IMR-90 (cell line): Measurements from ENCODE around the gene DAAM2. TPM values are rescaled to one million over a fixed set of nuclear protein-coding genes. Genes with fewer than 3 reads are reported as not detected.

Experiments used
- ATAC-seq: fragments of 200-7000 bp; cut with Tn5 transposase; 2 replicates; pipeline ENCODE4 v1.9.1; 2020; ENCODE audit warnings: low read depth, mild to moderate bottlenecking, moderate library complexity
- BruUV-seq: library from RNA; stranded (reverse); fragments of 400-500 nt; replicated peaks from 2 replicates; lab custom pipeline; 2021; lab: Mats Ljungman, UMichigan
- CTCF ChIA-PET: fragments of 300-600 bp; formaldehyde crosslinking; extraction: SDS; loops from one replicate; lab custom pipeline; 2021; ENCODE audit warnings: antibody characterized with exemption; lab: Yijun Ruan, JAX
- POLR2A ChIA-PET: fragments of 300-600 bp; sonication (Branson Sonifier 250); formaldehyde crosslinking; loops from one replicate; lab custom pipeline; 2022; ENCODE audit warnings: antibody characterized with exemption; ENCODE audit not compliant: unreplicated experiment; lab: Charles Lee
- DNase-seq: peaks from one replicate; pipeline ENCODE4 v3.0.0; 2013
- H2AFZ ChIP-seq: replicated peaks from 2 replicates; pipeline ENCODE3; 2013; ENCODE audit warnings: low read length, mild to moderate bottlenecking; ENCODE audit not compliant: poor library complexity
- H2AK5ac ChIP-seq: 2 replicates; pipeline ENCODE4 v1.6.1; 2013; ENCODE audit warnings: low read depth, low read length, inconsistent platforms
- H2AK9ac ChIP-seq: replicated peaks from 2 replicates; pipeline ENCODE3; 2013; ENCODE audit warnings: mild to moderate bottlenecking, low read depth, low read length, moderate library complexity; ENCODE audit not compliant: poor library complexity
- H2BK120ac ChIP-seq: 2 replicates; pipeline ENCODE4 v1.6.1; 2013; ENCODE audit warnings: low read depth, low read length, inconsistent platforms
- H2BK15ac ChIP-seq: 3 replicates; pipeline ENCODE4 v1.6.1; 2013; ENCODE audit warnings: low read depth, low read length, inconsistent platforms
- H2BK20ac ChIP-seq: 2 replicates; pipeline ENCODE4 v1.6.1; 2013; ENCODE audit warnings: low read depth, mild to moderate bottlenecking, inconsistent platforms, low read length, moderate library complexity
- H2BK5ac ChIP-seq: 2 replicates; pipeline ENCODE4 v1.6.1; 2013; ENCODE audit warnings: mild to moderate bottlenecking, low read depth, low read length, inconsistent platforms; ENCODE audit not compliant: poor library complexity, severe bottlenecking
- H3K14ac ChIP-seq: replicated peaks from 2 replicates; pipeline ENCODE4 v1.6.1; 2013; ENCODE audit warnings: low read depth, low read length, inconsistent platforms
- H3K18ac ChIP-seq: 2 replicates; pipeline ENCODE4 v1.6.1; 2013; ENCODE audit warnings: low read depth, low read length, control low read depth
- H3K23ac ChIP-seq: 2 replicates; pipeline ENCODE4 v1.6.1; 2013; ENCODE audit warnings: low read depth, low read length, inconsistent platforms
- H3K27ac ChIP-seq: 2 replicates; pipeline ENCODE4 v1.5.1; 2013; ENCODE audit warnings: mild to moderate bottlenecking, control low read depth, low read length; ENCODE audit not compliant: insufficient read depth
- H3K27me3 ChIP-seq: 2 replicates; pipeline ENCODE4 v1.6.1; 2013; ENCODE audit warnings: low read length; ENCODE audit not compliant: control insufficient read depth, insufficient read depth
- H3K36me3 ChIP-seq: 2 replicates; pipeline ENCODE4 v1.6.1; 2013; ENCODE audit warnings: low read length, mixed read lengths; ENCODE audit not compliant: control insufficient read depth, insufficient read depth
- H3K4ac ChIP-seq: 2 replicates; pipeline ENCODE4 v1.6.1; 2013; ENCODE audit warnings: low read depth, low read length, inconsistent platforms
- H3K4me1 ChIP-seq: 2 replicates; pipeline ENCODE4 v1.6.1; 2013; ENCODE audit warnings: low read length, mixed read lengths; ENCODE audit not compliant: control insufficient read depth, insufficient read depth
- H3K4me2 ChIP-seq: 2 replicates; pipeline ENCODE4 v1.6.1; 2013; ENCODE audit warnings: low read depth, mild to moderate bottlenecking, control low read depth, low read length, moderate library complexity
- H3K4me3 ChIP-seq: 2 replicates; pipeline ENCODE4 v1.5.1; 2013; ENCODE audit warnings: low read depth, mild to moderate bottlenecking, control low read depth, low read length, moderate library complexity; ENCODE audit not compliant: insufficient read depth
- H3K56ac ChIP-seq: 2 replicates; pipeline ENCODE4 v1.6.1; 2013; ENCODE audit warnings: low read length, inconsistent platforms; ENCODE audit not compliant: insufficient read depth; ENCODE audit errors: extremely low read depth
- H3K79me1 ChIP-seq, 2 experiments: 2 replicates each; pipeline ENCODE4 v1.6.1; 2013; ENCODE audit warnings: low read length in 2 of 2, inconsistent platforms in 1 of 2, low read depth in 1 of 2
- H3K9ac ChIP-seq: 2 replicates; pipeline ENCODE4 v1.6.1; 2013; ENCODE audit warnings: low read depth, low read length, control low read depth
- H3K9me1 ChIP-seq: 2 replicates; pipeline ENCODE4 v1.6.1; 2013; ENCODE audit warnings: low read length, inconsistent platforms; ENCODE audit not compliant: insufficient read depth
- H3K9me3 ChIP-seq: 2 replicates; pipeline ENCODE4 v1.6.1; 2013; ENCODE audit warnings: low read length; ENCODE audit not compliant: control insufficient read depth, insufficient read depth
- H4K20me1 ChIP-seq: 2 replicates; pipeline ENCODE4 v1.6.1; 2013; ENCODE audit warnings: low read length, inconsistent platforms; ENCODE audit not compliant: insufficient read depth
- H4K5ac ChIP-seq: 2 replicates; pipeline ENCODE4 v1.6.1; 2013; ENCODE audit warnings: mild to moderate bottlenecking, low read depth, low read length, control low read depth
- H4K8ac ChIP-seq, 2 experiments: 2 replicates each; pipeline ENCODE4 v1.6.1; 2013; ENCODE audit warnings: low read depth in 2 of 2, low read length in 2 of 2, control low read depth in 1 of 2, inconsistent platforms in 1 of 2
- H4K91ac ChIP-seq: 2 replicates; pipeline ENCODE4 v1.6.1; 2013; ENCODE audit warnings: low read depth, low read length, inconsistent platforms; ENCODE audit not compliant: insufficient read depth
- BHLHE40 ChIP-seq: fragments of 150-350 bp; IDR thresholded peaks from 2 replicates; pipeline ENCODE4 v1.6.1; 2016; ENCODE audit warnings: mild to moderate bottlenecking, low read depth, low read length
- MAFK ChIP-seq: IDR thresholded peaks from 2 replicates; pipeline ENCODE4 v1.6.1; 2012; ENCODE audit warnings: low read depth, low read length, improper control_type of control experiment
- MXI1 ChIP-seq: IDR thresholded peaks from 2 replicates; pipeline ENCODE4 v1.6.1; 2012; ENCODE audit warnings: low read depth, mild to moderate bottlenecking, low read length, moderate library complexity, borderline replicate concordance
- NFE2L2 ChIP-seq: fragments of 150-350 bp; IDR thresholded peaks from 2 replicates; pipeline ENCODE4 v1.6.1; 2016; ENCODE audit warnings: low read depth, mild to moderate bottlenecking, low read length
- USF2 ChIP-seq: fragments of 150-350 bp; IDR thresholded peaks from 2 replicates; pipeline ENCODE4 v1.6.1; 2017; ENCODE audit warnings: mild to moderate bottlenecking, antibody characterized with exemption, low read length, low read depth
- WGBS, 2 experiments: methylation state at CpG; one replicate each; pipeline versions ENCODE4 v1.1.5 to v1.1.7; 2013; ENCODE audit warnings: missing lambda C conversion rate in 2 of 2; ENCODE audit not compliant: insufficient read length in 1 of 2; ENCODE audit errors: extremely low coverage in 2 of 2; 5-methylcytosine and 5-hydroxymethylcytosine counted together
- dilution Hi-C: fragments of 300-500 bp; cut with HindIII; formaldehyde crosslinking; loops from one replicate; pipeline ENCODE4 v1.14.3; 2018; ENCODE audit warnings: low sequenced_read_pairs; ENCODE audit not compliant: unreplicated experiment
- in situ Hi-C: fragments of 300-500 bp; cut with MboI; formaldehyde crosslinking; loops from 3 replicates; pipeline ENCODE4 v1.14.3; 2019; ENCODE audit warnings: low sequenced_read_pairs, inconsistent platforms, mixed read lengths
- intact Hi-C: fragments of 100-400 bp; cut with micrococcal nuclease; formaldehyde crosslinking; loops from 2 replicates; pipeline ENCODE4 v1.10.0; 2022
- polyA plus RNA-seq, 3 experiments: library from polyadenylated mRNA; depleted of rRNA; stranded (reverse); fragments of >200 nt; gene quantifications; 2 replicates each; pipeline ENCODE4 v1.2.3, GENCODE V29; 2012; ENCODE audit warnings: low replicate concordance in 1 of 3
- total RNA-seq: library from RNA; depleted of rRNA; stranded (reverse); fragments of >200 nt; gene quantifications from 2 replicates; pipeline ENCODE4 v1.2.3, GENCODE V29; 2012

DAAM2 gene
- total and polyA plus RNA-seq, 2 of the 4 experiments (the other 2 are of a cell fraction): 11.2 to 12.9 TPM

- Histone ChIP-seq H2BK120ac (peak overlapping the region; percentile 79), H2BK5ac (peak overlapping the region; percentile 40), H3K56ac (peak overlapping the region; percentile 16; the same call in 1 of the 2 replicates), H2BK20ac (peak overlapping the region; percentile 74), H4K20me1 (no peaks in the 10 kb centered on the region), H4K8ac (peak overlapping the region; percentile 77 to 88; a peak in 3 of 4 replicates), H3K36me3 (no peaks in the 10 kb centered on the region), H2AK5ac (peak overlapping the region; percentile 65; the same call in 1 of the 2 replicates), H3K27me3 (no peaks in the 10 kb centered on the region), H4K91ac (peak overlapping the region; percentile 81), H3K4me2 (no peak overlapping the region), H2AFZ (peak overlapping the region; percentile 76), H3K4me3 (no peak overlapping the region), H2AK9ac (peak overlapping the region; percentile 52), H3K4ac (peak overlapping the region; percentile 82), H3K4me1 (peaks cover 17% of the 10 kb centered on the region), H3K18ac (peak overlapping the region; percentile 71), H4K5ac (peak overlapping the region; percentile 77), H3K79me1 (peaks cover 4 to 12% of the 10 kb centered on the region in 2 experiments; a peak in 1 of 4 replicates), H3K9me1 (peaks cover 8% of the 10 kb centered on the region), H3K9me3 (no peaks in the 10 kb centered on the region), H3K27ac (no peak overlapping the region), H3K23ac (peak overlapping the region; percentile 85), H3K9ac (no peak overlapping the region), H2BK15ac (peak overlapping the region; percentile 59; the same call in 1 of the 3 replicates), H3K14ac (peak overlapping the region; percentile 75)
- dilution Hi-C loops (no loop called here), in situ Hi-C loops (no loop called here), intact Hi-C loops (no loop called here)
- DNase-seq (peak; percentile 31), ATAC-seq (peak; percentile 58)
- TF ChIP-seq MAFK: no peak
- TF ChIP-seq MXI1: no peak
- no peak for TF ChIP-seq NFE2L2
- peak; percentile 87 for TF ChIP-seq BHLHE40
- TF ChIP-seq USF2: peak; percentile 57; the same call in 1 of the 2 replicates
- ChIA-PET CTCF (interaction anchor here (0.6 to 0.9 kb wide), 2 partner anchors 32 to 491 kb away, joined by 3 read pairs; no protein-coding TSS in a partner anchor), POLR2A (no interaction called here)
- no TSS peak for BruUV-seq
- no CpG with 5 or more reads among the region's 6 CpGs for WGBS, 2 experiments
Observed at GRCh38 chr6:39849764-39850163, 57.6 kb downstream of the DAAM2 start.
